Measurements from ENCODE around the gene BTN2A1. TPM values are rescaled to one million over a fixed set of nuclear protein-coding genes. Genes with fewer than 3 reads are reported as not detected.

Gene BTN2A1
- total RNA-seq, 1 experiment from 2014 or later = 11.2 TPM

GRCh38 chr6:26482338-26482737 lies 24.6 kb downstream of the BTN2A1 start:
- no peaks in the 10 kb centered on the region for H3K36me3 ChIP-seq (ENCODE audit: control insufficient read depth in 1 of 2, insufficient read depth in 2 of 2, low read length in 2 of 2)
- H3K9me2 ChIP-seq (ENCODE audit: insufficient read depth) = no peaks in the 10 kb centered on the region
- H3K9me3 ChIP-seq (ENCODE audit: control insufficient read depth in 1 of 2, insufficient read depth in 1 of 2, low read depth in 1 of 2, low read length in 2 of 2) = peaks cover 0 to 3% of the 10 kb centered on the region in 2 experiments; a peak in 1 of 4 replicates
- no peak for ATAC-seq
- intact Hi-C loops (cut with micrococcal nuclease) = no loop called here
- no peaks in the 10 kb centered on the region for H4K20me1 ChIP-seq (ENCODE audit: insufficient read depth)
- ChIA-PET RAD21 (ENCODE audit: low non-redundant PET in 1 of 2, low total read pairs in 2 of 2, uncharacterized antibody in 2 of 2, unreplicated experiment in 2 of 2) (no interaction called here), POLR2A (no interaction called here), CTCF (no interaction called here)
- no TSS peak for BruUV-seq (replicated peaks)
- no peak overlapping the region for H3K4me2 ChIP-seq (ENCODE audit: low read length)
- DNase-seq (ENCODE audit: low read depth, low spot score) = no peak
- TF ChIP-seq EZH2phosphoT487 (IDR thresholded peaks at IDR 0.05; ENCODE audit: borderline replicate concordance) (no peak), EZH2 (IDR thresholded peaks at IDR 0.05) (no peak), RAD21 (IDR thresholded peaks at IDR 0.05; ENCODE audit: low read depth) (no peak), ZBTB33 (IDR thresholded peaks at IDR 0.05; ENCODE audit: extremely low read depth, insufficient replicate concordance, low read length) (no peak), EGR1 (IDR thresholded peaks at IDR 0.05; ENCODE audit: low read depth) (no peak), POLR2A (IDR thresholded peaks at IDR 0.05; ENCODE audit: borderline replicate concordance, extremely low read depth, insufficient read depth, insufficient read length) (no peak), POLR2AphosphoS5 (IDR thresholded peaks at IDR 0.05; ENCODE audit: low read depth, low read length) (no peak), TCF7L2 (IDR thresholded peaks at IDR 0.05; ENCODE audit: borderline replicate concordance, extremely low read depth, insufficient read depth, insufficient read length) (no peak), YY1 (IDR thresholded peaks at IDR 0.05; ENCODE audit: extremely low read depth, insufficient replicate concordance, low read depth, low read length) (no peak), MAX (IDR thresholded peaks at IDR 0.05) (no peak), CBX3 (IDR thresholded peaks at IDR 0.05; ENCODE audit: low read depth) (no peak), SRF (IDR thresholded peaks at IDR 0.05; ENCODE audit: low read depth) (no peak)
- H2AFZ ChIP-seq (ENCODE audit: low read depth, low read length, poor library complexity, severe bottlenecking) = no peak overlapping the region
- no peak overlapping the region for H3K4me3 ChIP-seq (replicated peaks in 1 of 2; ENCODE audit: low read depth in 1 of 2, low read length in 2 of 2)
- no peak overlapping the region for H3K27ac ChIP-seq (ENCODE audit: low read depth, low read length)
- H3K79me2 ChIP-seq (ENCODE audit: insufficient read depth, low read length) = no peaks in the 10 kb centered on the region
- no peak overlapping the region for H3K9ac ChIP-seq (ENCODE audit: low read length)
- H3K27me3 ChIP-seq (ENCODE audit: insufficient read depth, low read length) = no peaks in the 10 kb centered on the region
- H3K4me1 ChIP-seq (ENCODE audit: control insufficient read depth in 1 of 2, insufficient read depth in 2 of 2, low read length in 2 of 2) = no peaks in the 10 kb centered on the region
